GM18951 (cell line): ENCODE measurements around the gene CEACAM3.
"Not testable (repeated sequence)": the region's sequence is repeated elsewhere in the genome, so short reads cannot be mapped to it uniquely, and the experiment has no call there.

Source experiments
- POLR2A ChIP-seq: IDR thresholded peaks from 4 replicates; pipeline ENCODE4 v1.6.1; 2011; ENCODE audit warnings: mild to moderate bottlenecking; ENCODE audit not compliant: insufficient read length, insufficient read depth; ENCODE audit errors: extremely low read depth
- in situ Hi-C: fragments of 300-500 bp; cut with MboI; formaldehyde crosslinking; loops from one replicate; pipeline ENCODE4 v1.12.0; 2022; ENCODE audit warnings: low sequenced_read_pairs, mixed read lengths, inconsistent platforms; ENCODE audit not compliant: unreplicated experiment

The CEACAM3 gene

GRCh38 chr19:41776700-41777099 lies 19.7 kb upstream of the CEACAM3 start:
- in situ Hi-C loops: no loop called here

GRCh38 chr19:41783612-41784011 lies 12.8 kb upstream of the CEACAM3 start:
- in situ Hi-C loops: no loop called here
- no peak for TF ChIP-seq POLR2A

More at GRCh38 chr19:41776700-41777099, 19.7 kb upstream of the CEACAM3 start:
- TF ChIP-seq POLR2A: no peak

- in situ Hi-C loops: no loop called here
- no peak for TF ChIP-seq POLR2A
Measured at GRCh38 chr19:41784312-41784711, 12.1 kb upstream of the CEACAM3 start.

GRCh38 chr19:41784743-41785142 lies 11.6 kb upstream of the CEACAM3 start:
- in situ Hi-C loops: no loop called here
- TF ChIP-seq POLR2A: no peak

- in situ Hi-C loops: no loop called here
Measured at GRCh38 chr19:41785653-41786052, 10.7 kb upstream of the CEACAM3 start.

GRCh38 chr19:41787055-41787454 lies 9.3 kb upstream of the CEACAM3 start:
- in situ Hi-C loops: no loop called here

More at GRCh38 chr19:41785653-41786052, 10.7 kb upstream of the CEACAM3 start:
- TF ChIP-seq POLR2A: no peak

GRCh38 chr19:41788518-41788917 lies 7.9 kb upstream of the CEACAM3 start:
- in situ Hi-C loops: not testable (repeated sequence)

More at GRCh38 chr19:41787055-41787454, 9.3 kb upstream of the CEACAM3 start:
- no peak for TF ChIP-seq POLR2A

GRCh38 chr19:41789053-41789452 lies 7.3 kb upstream of the CEACAM3 start:
- in situ Hi-C loops: not testable (repeated sequence)

GRCh38 chr19:41792513-41793413 lies 3.6 kb upstream of the CEACAM3 start:
- in situ Hi-C loops: no loop called here
- no peak for TF ChIP-seq POLR2A

GRCh38 chr19:41793414-41793727 lies 3.0 kb upstream of the CEACAM3 start:
- in situ Hi-C loops: no loop called here
- TF ChIP-seq POLR2A: no peak

- in situ Hi-C loops: no loop called here
- TF ChIP-seq POLR2A: no peak
Measured at GRCh38 chr19:41795031-41795461, 1.3 kb upstream of the CEACAM3 start.

GRCh38 chr19:41796901-41797300 lies 514 bp downstream of the CEACAM3 start:
- in situ Hi-C loops: no loop called here
- TF ChIP-seq POLR2A: no peak

- in situ Hi-C loops: no loop called here
- TF ChIP-seq POLR2A: no peak
Measured at GRCh38 chr19:41799444-41800000, 3.1 kb downstream of the CEACAM3 start.

GRCh38 chr19:41801031-41801430 lies 4.6 kb downstream of the CEACAM3 start:
- in situ Hi-C loops: no loop called here
- no peak for TF ChIP-seq POLR2A
